Fibroblast of lung (primary cell): Measurements from ENCODE around the gene TMEM14B. TPM values are rescaled to one million over a fixed set of nuclear protein-coding genes. Genes with fewer than 3 reads are reported as not detected.

ENCODE experiments used
- DNase-seq, 2 donors: peaks; one replicate each; pipeline versions ENCODE4 v3.0.0 to v3.0.0-alpha.2; 2010; ENCODE audit warnings: low read depth in 2 of 2
- H2AFZ ChIP-seq: 2 replicates; pipeline ENCODE4 v1.5.1; 2012; ENCODE audit warnings: low read length, control low read depth, inconsistent platforms
- H3K27ac ChIP-seq: 2 replicates; pipeline ENCODE4 v1.5.1; 2011; ENCODE audit warnings: low read length, control low read depth; ENCODE audit not compliant: insufficient read depth
- H3K27me3 ChIP-seq: 2 replicates; pipeline ENCODE4 v1.5.1; 2011; ENCODE audit warnings: mild to moderate bottlenecking, low read length; ENCODE audit not compliant: control insufficient read depth, insufficient read depth
- H3K36me3 ChIP-seq: 2 replicates; pipeline ENCODE4 v1.5.1; 2011; ENCODE audit warnings: low read length; ENCODE audit not compliant: control insufficient read depth, insufficient read depth
- H3K4me1 ChIP-seq: 2 replicates; pipeline ENCODE4 v1.5.1; 2011; ENCODE audit warnings: low read length; ENCODE audit not compliant: control insufficient read depth, insufficient read depth; ENCODE audit errors: extremely low read depth
- H3K4me2 ChIP-seq: 2 replicates; pipeline ENCODE4 v1.5.1; 2011; ENCODE audit warnings: low read length, control low read depth; ENCODE audit not compliant: insufficient read depth; ENCODE audit errors: extremely low read depth
- H3K4me3 ChIP-seq, 4 experiments: fragments of 200-600 bp in 1 of 4; sonication (generic) in 1 of 4; replicated peaks in 1 of 4; 2 replicates each; pipeline ENCODE4 v1.5.1; 2011 to 2016; ENCODE audit warnings: low read length in 4 of 4, low read depth in 3 of 4, mild to moderate bottlenecking in 3 of 4, control low read depth in 2 of 4, inconsistent platforms in 1 of 4, mixed read lengths in 1 of 4; ENCODE audit not compliant: insufficient read depth in 1 of 4; ENCODE audit errors: control extremely low read depth in 1 of 4
- H3K79me2 ChIP-seq: 2 replicates; pipeline ENCODE4 v1.5.1; 2012; ENCODE audit warnings: mild to moderate bottlenecking, low read length, inconsistent platforms; ENCODE audit not compliant: control insufficient read depth, insufficient read depth
- H3K9ac ChIP-seq: 2 replicates; pipeline ENCODE4 v1.5.1; 2011; ENCODE audit warnings: mild to moderate bottlenecking, low read length, control low read depth; ENCODE audit not compliant: insufficient read depth
- H3K9me3 ChIP-seq: 2 replicates; pipeline ENCODE4 v1.5.1; 2012; ENCODE audit warnings: low read depth, low read length; ENCODE audit not compliant: control insufficient read depth, insufficient read depth
- H4K20me1 ChIP-seq: 2 replicates; pipeline ENCODE4 v1.5.1; 2011; ENCODE audit warnings: low read length; ENCODE audit not compliant: control insufficient read depth, insufficient read depth; ENCODE audit errors: extremely low read depth
- EZH2 ChIP-seq: IDR thresholded peaks from 2 replicates; pipeline ENCODE4 v1.5.1; 2012; ENCODE audit warnings: low read length, control low read depth, mild to moderate bottlenecking; ENCODE audit errors: missing control alignments
- polyA plus RNA-seq, 2 donors: library from polyadenylated mRNA; depleted of rRNA in 1 of 2; stranded (reverse) in 1 of 2; unstranded in 1 of 2; fragments of >200 nt; gene quantifications; 2 replicates each; pipeline ENCODE4 v1.2.1, GENCODE V29; 2011 to 2012; ENCODE audit warnings: missing spikeins in 1 of 2
- total RNA-seq: library from RNA; depleted of rRNA; stranded (reverse); fragments of >200 nt; gene quantifications from 2 replicates; pipeline ENCODE4 v1.2.1, GENCODE V29; 2014
- TF ChIP-seq, protein P1 (sequence below), 2 donors: IDR thresholded peaks in 1 of 2; conservative IDR thresholded peaks in 1 of 2; 1 replicate in 1 of 2; 2 replicates in 1 of 2; pipeline ENCODE4 v1.5.1; 2011 to 2012; ENCODE audit warnings: low read length in 2 of 2, control low read depth in 1 of 2, inconsistent platforms in 1 of 2, low read depth in 1 of 2, mild to moderate bottlenecking in 1 of 2

Gene TMEM14B
- total and polyA plus RNA-seq, 2 donors (not counting 1 experiment from before 2014, with no cell fraction given), result 58.3 to 109 TPM

DNA sequence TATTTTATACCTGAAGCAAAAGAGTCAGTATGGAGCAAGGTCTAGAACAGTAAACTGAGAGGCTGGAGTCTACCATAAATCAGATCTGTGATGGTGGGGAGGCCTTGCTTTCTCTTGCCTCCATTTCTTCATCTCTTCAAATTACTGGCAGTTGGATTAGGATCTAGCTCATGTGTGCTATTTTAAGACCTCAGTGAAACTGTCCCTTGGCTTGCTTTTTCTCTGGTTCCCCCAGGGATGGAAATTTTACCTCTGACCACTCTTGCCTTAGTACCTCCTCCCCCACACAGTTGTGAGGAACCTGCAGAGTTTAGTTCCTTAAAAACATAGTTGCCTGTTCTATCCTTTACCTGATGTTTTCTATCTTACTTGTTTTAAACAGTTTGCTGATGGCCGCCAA, 8.5 kb downstream of the TMEM14B start:
- no peak overlapping the region for H3K4me2 ChIP-seq
- H3K9ac ChIP-seq, result no peak overlapping the region
- no peak overlapping the region for H3K4me3 ChIP-seq
- H3K79me2 ChIP-seq, result peaks cover 5% of the 10 kb centered on the region
- H3K27ac ChIP-seq, result no peak overlapping the region
- no peak for TF ChIP-seq EZH2
- TF ChIP-seq, protein P1, sequence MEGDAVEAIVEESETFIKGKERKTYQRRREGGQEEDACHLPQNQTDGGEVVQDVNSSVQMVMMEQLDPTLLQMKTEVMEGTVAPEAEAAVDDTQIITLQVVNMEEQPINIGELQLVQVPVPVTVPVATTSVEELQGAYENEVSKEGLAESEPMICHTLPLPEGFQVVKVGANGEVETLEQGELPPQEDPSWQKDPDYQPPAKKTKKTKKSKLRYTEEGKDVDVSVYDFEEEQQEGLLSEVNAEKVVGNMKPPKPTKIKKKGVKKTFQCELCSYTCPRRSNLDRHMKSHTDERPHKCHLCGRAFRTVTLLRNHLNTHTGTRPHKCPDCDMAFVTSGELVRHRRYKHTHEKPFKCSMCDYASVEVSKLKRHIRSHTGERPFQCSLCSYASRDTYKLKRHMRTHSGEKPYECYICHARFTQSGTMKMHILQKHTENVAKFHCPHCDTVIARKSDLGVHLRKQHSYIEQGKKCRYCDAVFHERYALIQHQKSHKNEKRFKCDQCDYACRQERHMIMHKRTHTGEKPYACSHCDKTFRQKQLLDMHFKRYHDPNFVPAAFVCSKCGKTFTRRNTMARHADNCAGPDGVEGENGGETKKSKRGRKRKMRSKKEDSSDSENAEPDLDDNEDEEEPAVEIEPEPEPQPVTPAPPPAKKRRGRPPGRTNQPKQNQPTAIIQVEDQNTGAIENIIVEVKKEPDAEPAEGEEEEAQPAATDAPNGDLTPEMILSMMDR (conservative IDR thresholded peaks at IDR 0.05 in 1 of 2, IDR thresholded peaks at IDR 0.05 in 1 of 2; ENCODE audit: low read depth in 1 of 2, low read length in 2 of 2), result no peak
- H4K20me1 ChIP-seq, result no peaks in the 10 kb centered on the region
- DNase-seq, result no peak
- H3K9me3 ChIP-seq, result no peaks in the 10 kb centered on the region
- H2AFZ ChIP-seq, result no peak overlapping the region
- H3K36me3 ChIP-seq, result peaks cover 2% of the 10 kb centered on the region
- H3K27me3 ChIP-seq, result no peaks in the 10 kb centered on the region
- peaks cover 3% of the 10 kb centered on the region for H3K4me1 ChIP-seq

DNA sequence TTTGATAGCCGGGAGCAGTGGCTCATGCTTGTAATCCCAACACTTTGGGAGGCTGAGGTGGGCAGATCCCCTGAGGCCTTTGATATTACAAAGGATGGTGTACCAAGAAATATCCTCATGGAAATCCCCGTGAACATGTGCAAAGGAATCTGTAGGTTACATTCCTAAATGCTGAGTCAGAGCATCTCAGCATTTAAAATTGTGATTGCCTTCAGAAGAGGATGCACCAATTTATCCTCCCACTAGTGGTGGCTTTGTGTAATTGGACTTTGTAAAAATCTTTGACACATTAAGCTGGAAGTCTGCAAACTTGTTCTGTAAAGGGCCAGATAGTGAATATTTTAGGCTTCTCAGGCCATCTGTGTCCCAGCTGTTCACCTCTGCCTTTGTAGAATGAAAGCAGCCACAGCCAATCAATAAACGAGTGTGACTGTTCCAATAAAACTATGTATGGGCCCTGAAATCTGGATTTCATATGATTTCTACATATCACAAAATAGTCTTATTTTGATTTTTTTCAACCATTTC, 11.8 kb downstream of the TMEM14B start:
- no peak for TF ChIP-seq EZH2
- TF ChIP-seq, protein P1 (conservative IDR thresholded peaks at IDR 0.05 in 1 of 2, IDR thresholded peaks at IDR 0.05 in 1 of 2; ENCODE audit: low read depth in 1 of 2, low read length in 2 of 2), result peak; percentile 50 to 61
- Histone ChIP-seq H3K9ac (no peak overlapping the region), H4K20me1 (no peaks in the 10 kb centered on the region), H3K9me3 (no peaks in the 10 kb centered on the region), H2AFZ (no peak overlapping the region), H3K79me2 (peaks cover 4% of the 10 kb centered on the region), H3K36me3 (peaks cover 2% of the 10 kb centered on the region), H3K4me1 (peaks cover 3% of the 10 kb centered on the region), H3K27me3 (no peaks in the 10 kb centered on the region), H3K27ac (peak overlapping the region; percentile 1), H3K4me3 (no peak overlapping the region), H3K4me2 (no peak overlapping the region)
- peak; percentile 77 to 93 for DNase-seq

DNA sequence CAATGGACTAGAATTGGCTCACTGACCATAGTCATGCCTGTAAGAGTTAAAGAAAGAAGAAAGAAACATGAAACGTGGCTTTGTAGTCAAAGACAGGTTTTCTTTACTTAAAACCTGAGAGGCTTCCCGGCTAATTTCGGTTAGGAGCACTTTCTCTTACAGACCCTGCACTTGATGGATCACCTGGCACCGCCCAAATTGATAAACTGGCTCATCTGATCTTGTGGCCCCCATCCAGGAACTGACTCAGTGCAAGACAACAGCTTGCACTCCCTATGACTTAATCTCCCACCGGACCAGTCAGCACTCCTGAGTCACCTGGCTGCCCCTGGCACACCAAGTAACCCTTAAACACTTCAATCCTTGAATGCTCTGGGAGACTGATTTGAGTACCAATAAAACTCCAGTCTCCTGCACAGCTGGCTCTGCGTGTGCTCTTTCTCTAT, 12.3 kb downstream of the TMEM14B start:
- DNase-seq, result peak; percentile 60 to 95
- no peaks in the 10 kb centered on the region for H3K36me3 ChIP-seq
- TF ChIP-seq EZH2, result no peak
- TF ChIP-seq, protein P1 (conservative IDR thresholded peaks at IDR 0.05 in 1 of 2, IDR thresholded peaks at IDR 0.05 in 1 of 2; ENCODE audit: low read depth in 1 of 2, low read length in 2 of 2), result no peak
- no peaks in the 10 kb centered on the region for H3K9me3 ChIP-seq
- H4K20me1 ChIP-seq, result no peaks in the 10 kb centered on the region
- H3K4me2 ChIP-seq, result peak overlapping the region; percentile 6
- no peak overlapping the region for H2AFZ ChIP-seq
- H3K9ac ChIP-seq, result no peak overlapping the region
- H3K79me2 ChIP-seq, result no peaks in the 10 kb centered on the region
- H3K27ac ChIP-seq, result peak overlapping the region; percentile 1
- H3K27me3 ChIP-seq, result no peaks in the 10 kb centered on the region
- peaks cover 3% of the 10 kb centered on the region for H3K4me1 ChIP-seq
- H3K4me3 ChIP-seq, result no peak overlapping the region
